ENCODE measurements around the gene HAND2.

The HAND2 gene

GRCh38 chr4:173521467-173522159, 8.4 kb downstream of the HAND2 start:
- no peak for DNase-seq (ENCODE audit: low read depth, low spot score)

GRCh38 chr4:173520921-173521466, 9.0 kb downstream of the HAND2 start:
- DNase-seq (ENCODE audit: low read depth, low spot score) = no peak

- DNase-seq (ENCODE audit: low read depth, low spot score) = no peak
Measured at GRCh38 chr4:173519111-173520101, 10.6 kb downstream of the HAND2 start.

- DNase-seq (ENCODE audit: low read depth, low spot score) = no peak
Measured at GRCh38 chr4:173518425-173519102, 11.5 kb downstream of the HAND2 start.

- DNase-seq (ENCODE audit: low read depth, low spot score) = no peak
Measured at GRCh38 chr4:173517781-173518424, 12.1 kb downstream of the HAND2 start.

- no peak for DNase-seq (ENCODE audit: low read depth, low spot score)
Measured at GRCh38 chr4:173516621-173517524, 13.2 kb downstream of the HAND2 start.

GRCh38 chr4:173515458-173515857, 14.6 kb downstream of the HAND2 start:
- no peak for DNase-seq (ENCODE audit: low read depth, low spot score)

GRCh38 chr4:173514641-173515217, 15.3 kb downstream of the HAND2 start:
- DNase-seq (ENCODE audit: low read depth, low spot score) = no peak

- DNase-seq (ENCODE audit: low read depth, low spot score) = no peak
Measured at GRCh38 chr4:173513651-173514050, 16.4 kb downstream of the HAND2 start.

GRCh38 chr4:173511787-173512361, 18.2 kb downstream of the HAND2 start:
- no peak for DNase-seq (ENCODE audit: low read depth, low spot score)

- DNase-seq (ENCODE audit: low read depth, low spot score) = no peak
Measured at GRCh38 chr4:173509036-173510001, 20.7 kb downstream of the HAND2 start.

GRCh38 chr4:173508386-173509035, 21.5 kb downstream of the HAND2 start:
- DNase-seq (ENCODE audit: low read depth, low spot score) = no peak

GRCh38 chr4:173507471-173508385, 22.3 kb downstream of the HAND2 start:
- no peak for DNase-seq (ENCODE audit: low read depth, low spot score)

GRCh38 chr4:173506597-173507211, 23.3 kb downstream of the HAND2 start:
- no peak for DNase-seq (ENCODE audit: low read depth, low spot score)

- DNase-seq (ENCODE audit: low read depth, low spot score) = no peak
Measured at GRCh38 chr4:173505924-173506518, 24.0 kb downstream of the HAND2 start.

- no peak for DNase-seq (ENCODE audit: low read depth, low spot score)
Measured at GRCh38 chr4:173504181-173504503, 25.9 kb downstream of the HAND2 start.
